Fibroblast of pulmonary artery (primary cell): ENCODE measurements around the gene ZNF582.

Source experiments
- DNase-seq: peaks from one replicate; pipeline ENCODE4 v3.0.0-alpha.2; 2010; ENCODE audit warnings: low read depth
- H3K4me3 ChIP-seq: replicated peaks from 2 replicates; pipeline ENCODE4 v1.5.1; 2011; ENCODE audit warnings: low read depth, mild to moderate bottlenecking, control low read depth, low read length, moderate library complexity
- TF ChIP-seq, protein P1 (sequence below): IDR thresholded peaks from 2 replicates; pipeline ENCODE4 v1.5.1; 2011; ENCODE audit warnings: mild to moderate bottlenecking, control low read depth, low read length, inconsistent platforms; ENCODE audit errors: missing control alignments

Gene ZNF582

DNA sequence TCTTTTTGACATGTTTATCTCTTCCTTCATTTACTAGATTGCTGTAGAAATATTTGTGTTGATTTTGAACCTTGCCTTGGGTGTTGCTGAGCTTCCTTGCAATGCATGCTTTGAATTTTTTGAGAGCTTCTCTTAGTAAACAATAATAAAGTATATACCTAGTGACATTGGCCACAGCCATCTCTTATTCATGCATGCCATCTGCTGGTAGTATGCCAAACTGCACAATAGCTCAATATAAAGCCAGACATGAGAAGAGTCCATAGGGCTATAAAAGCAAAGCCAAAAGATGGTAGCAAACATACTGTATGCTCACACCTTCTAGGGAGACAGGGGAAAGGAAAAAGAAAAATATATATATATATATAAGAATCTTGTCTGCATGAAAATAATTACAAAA, 59.8 kb downstream of the ZNF582 start:
- TF ChIP-seq, protein P1, sequence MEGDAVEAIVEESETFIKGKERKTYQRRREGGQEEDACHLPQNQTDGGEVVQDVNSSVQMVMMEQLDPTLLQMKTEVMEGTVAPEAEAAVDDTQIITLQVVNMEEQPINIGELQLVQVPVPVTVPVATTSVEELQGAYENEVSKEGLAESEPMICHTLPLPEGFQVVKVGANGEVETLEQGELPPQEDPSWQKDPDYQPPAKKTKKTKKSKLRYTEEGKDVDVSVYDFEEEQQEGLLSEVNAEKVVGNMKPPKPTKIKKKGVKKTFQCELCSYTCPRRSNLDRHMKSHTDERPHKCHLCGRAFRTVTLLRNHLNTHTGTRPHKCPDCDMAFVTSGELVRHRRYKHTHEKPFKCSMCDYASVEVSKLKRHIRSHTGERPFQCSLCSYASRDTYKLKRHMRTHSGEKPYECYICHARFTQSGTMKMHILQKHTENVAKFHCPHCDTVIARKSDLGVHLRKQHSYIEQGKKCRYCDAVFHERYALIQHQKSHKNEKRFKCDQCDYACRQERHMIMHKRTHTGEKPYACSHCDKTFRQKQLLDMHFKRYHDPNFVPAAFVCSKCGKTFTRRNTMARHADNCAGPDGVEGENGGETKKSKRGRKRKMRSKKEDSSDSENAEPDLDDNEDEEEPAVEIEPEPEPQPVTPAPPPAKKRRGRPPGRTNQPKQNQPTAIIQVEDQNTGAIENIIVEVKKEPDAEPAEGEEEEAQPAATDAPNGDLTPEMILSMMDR, result peak; percentile 90
- H3K4me3 ChIP-seq, result no peak overlapping the region
- peak; percentile 80 for DNase-seq
